Measurements from ENCODE around the gene KDM2A. TPM values are rescaled to one million over a fixed set of nuclear protein-coding genes. Genes with fewer than 3 reads are reported as not detected.

The KDM2A gene
- total RNA-seq, 4 donors from 2014 or later, result 52.2 to 104 (median 75.7) TPM

- TF ChIP-seq, protein P1, sequence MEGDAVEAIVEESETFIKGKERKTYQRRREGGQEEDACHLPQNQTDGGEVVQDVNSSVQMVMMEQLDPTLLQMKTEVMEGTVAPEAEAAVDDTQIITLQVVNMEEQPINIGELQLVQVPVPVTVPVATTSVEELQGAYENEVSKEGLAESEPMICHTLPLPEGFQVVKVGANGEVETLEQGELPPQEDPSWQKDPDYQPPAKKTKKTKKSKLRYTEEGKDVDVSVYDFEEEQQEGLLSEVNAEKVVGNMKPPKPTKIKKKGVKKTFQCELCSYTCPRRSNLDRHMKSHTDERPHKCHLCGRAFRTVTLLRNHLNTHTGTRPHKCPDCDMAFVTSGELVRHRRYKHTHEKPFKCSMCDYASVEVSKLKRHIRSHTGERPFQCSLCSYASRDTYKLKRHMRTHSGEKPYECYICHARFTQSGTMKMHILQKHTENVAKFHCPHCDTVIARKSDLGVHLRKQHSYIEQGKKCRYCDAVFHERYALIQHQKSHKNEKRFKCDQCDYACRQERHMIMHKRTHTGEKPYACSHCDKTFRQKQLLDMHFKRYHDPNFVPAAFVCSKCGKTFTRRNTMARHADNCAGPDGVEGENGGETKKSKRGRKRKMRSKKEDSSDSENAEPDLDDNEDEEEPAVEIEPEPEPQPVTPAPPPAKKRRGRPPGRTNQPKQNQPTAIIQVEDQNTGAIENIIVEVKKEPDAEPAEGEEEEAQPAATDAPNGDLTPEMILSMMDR (IDR thresholded peaks at IDR 0.05; ENCODE audit: low read depth), result no peak
Measured at GRCh38 chr11:67202028-67202427, 83.0 kb downstream of the KDM2A start.

DNA sequence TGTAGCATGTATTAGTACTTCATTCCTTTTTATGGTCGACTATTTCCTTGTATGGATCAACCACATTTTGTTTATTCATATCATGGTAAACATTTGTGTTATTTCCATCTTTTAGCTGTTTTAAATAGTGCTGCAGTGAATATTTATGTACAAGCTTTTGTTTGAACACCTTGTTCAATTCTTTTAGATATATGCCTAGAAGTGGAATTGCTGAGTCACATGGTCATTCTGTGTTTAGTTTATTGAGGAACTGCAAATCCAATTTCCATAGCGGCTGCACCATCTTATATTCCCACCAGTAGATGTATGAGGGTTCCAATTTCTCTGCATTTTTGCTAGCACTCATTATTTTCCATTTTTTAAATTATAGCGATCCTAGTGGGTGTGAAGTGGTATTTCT is 85.8 kb downstream of the KDM2A start:
- TF ChIP-seq, protein P1 (IDR thresholded peaks at IDR 0.05; ENCODE audit: low read depth), result no peak

DNA sequence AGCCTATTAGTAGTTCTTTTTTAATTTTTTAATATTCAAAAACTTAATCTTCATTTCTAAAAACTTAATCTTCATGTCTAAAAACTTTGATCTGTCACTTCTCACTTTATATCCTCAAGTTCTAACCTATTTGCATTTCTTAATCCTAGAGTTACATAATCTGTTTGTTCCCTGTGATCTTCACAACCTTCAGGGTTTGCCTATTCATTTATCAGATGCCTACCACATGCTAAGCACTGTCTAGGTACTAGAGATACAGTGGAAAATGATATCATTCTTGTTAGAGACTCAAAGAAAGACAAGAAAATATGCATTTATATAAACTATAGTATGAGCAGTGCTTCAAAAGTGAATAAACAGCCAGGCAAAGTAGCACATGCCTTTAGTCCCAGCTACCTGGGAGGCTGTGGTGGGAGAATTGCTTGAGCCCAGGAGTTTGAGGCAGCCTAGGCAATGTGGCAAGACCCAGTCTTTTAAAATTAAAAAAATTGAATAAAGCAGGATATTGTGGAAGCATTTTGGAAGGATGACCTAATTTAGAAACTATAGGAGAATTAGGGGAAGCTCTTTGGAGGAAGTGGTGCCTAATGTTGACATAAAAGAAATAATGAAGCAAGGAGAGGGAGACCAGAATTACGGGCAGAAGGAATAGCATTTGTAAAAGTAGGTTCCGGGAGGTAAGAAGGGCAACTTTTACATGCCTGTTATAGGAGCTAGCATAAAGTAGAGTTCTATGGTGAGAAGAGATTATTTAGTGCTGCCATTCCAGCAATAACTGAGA is 92.8 kb downstream of the KDM2A start:
- TF ChIP-seq, protein P1 (IDR thresholded peaks at IDR 0.05; ENCODE audit: low read depth), result no peak

DNA sequence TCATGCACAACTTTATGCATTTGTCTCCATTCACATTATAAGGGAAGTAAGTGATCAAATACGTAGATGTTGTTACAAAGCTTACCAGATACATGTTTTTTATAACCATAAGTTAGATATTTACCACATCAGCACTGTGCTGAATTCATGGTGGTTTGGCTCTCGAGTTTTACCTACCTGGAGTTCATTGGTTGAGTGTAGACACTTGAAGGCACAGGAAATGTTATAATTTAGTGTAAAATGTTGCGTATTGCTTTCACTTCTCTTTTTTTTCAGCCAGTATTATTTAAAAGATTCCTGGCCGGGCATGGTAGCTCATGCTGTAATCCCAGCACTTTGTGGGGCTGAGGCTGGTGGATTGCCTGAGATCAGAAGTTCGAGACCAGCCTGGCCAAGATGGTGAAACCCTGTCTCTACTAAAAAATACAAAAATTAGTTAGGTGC is 94.1 kb downstream of the KDM2A start:
- TF ChIP-seq, protein P1 (IDR thresholded peaks at IDR 0.05; ENCODE audit: low read depth), result no peak

GRCh38 chr11:67227726-67228125 is 108.7 kb downstream of the KDM2A start:
- TF ChIP-seq, protein P1 (IDR thresholded peaks at IDR 0.05; ENCODE audit: low read depth), result no peak

DNA sequence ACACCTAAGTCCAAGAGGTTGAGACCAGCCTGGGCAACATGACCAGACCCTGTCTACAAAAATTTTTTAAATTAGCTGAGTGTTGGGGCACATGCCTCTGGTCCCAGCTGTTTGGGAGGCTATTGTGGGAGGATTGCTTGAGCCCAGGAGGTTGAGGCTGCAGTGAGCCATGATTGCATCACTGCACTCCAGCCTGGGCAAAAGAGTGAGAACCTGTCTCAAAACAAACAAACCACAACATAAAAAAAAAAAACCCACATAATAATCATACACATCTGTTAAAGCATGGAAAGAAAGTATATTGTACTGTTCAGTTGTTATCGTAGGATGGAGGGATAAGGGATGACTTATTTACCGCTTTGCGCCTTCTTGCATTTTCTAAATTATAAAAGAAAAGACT is 111.3 kb downstream of the KDM2A start:
- TF ChIP-seq, protein P1 (IDR thresholded peaks at IDR 0.05; ENCODE audit: low read depth), result no peak

GRCh38 chr11:67230886-67231285 is 111.8 kb downstream of the KDM2A start:
- TF ChIP-seq, protein P1 (IDR thresholded peaks at IDR 0.05; ENCODE audit: low read depth), result no peak

All from subcutaneous adipose tissue (tissue), 4 donors.